SKM-1 treated with dmso at 0.1 percent for 144 hours (cell line): Measurements from ENCODE around the gene LMOD1.
"Not testable (repeated sequence)": the region's sequence is repeated elsewhere in the genome, so short reads cannot be mapped to it uniquely, and the experiment has no call there.

Source experiments
- DNase-seq: peaks from one replicate; lab custom pipeline; 2025; ENCODE audit not compliant: unreplicated experiment; lab: John Stamatoyannopoulos, UW

The LMOD1 gene

GRCh38 chr1:201877877-201878401 is 68.4 kb downstream of the LMOD1 start:
- DNase-seq, result peak; percentile 55

- no peak for DNase-seq
Observed at GRCh38 chr1:201876148-201876818, 70.1 kb downstream of the LMOD1 start.

- DNase-seq, result no peak
Observed at GRCh38 chr1:201874672-201875071, 71.7 kb downstream of the LMOD1 start.

GRCh38 chr1:201870397-201870796 is 76.0 kb downstream of the LMOD1 start:
- no peak for DNase-seq

GRCh38 chr1:201861448-201861847 is 84.9 kb downstream of the LMOD1 start:
- DNase-seq, result no peak

GRCh38 chr1:201859424-201859823 is 86.9 kb downstream of the LMOD1 start:
- DNase-seq, result no peak

GRCh38 chr1:201856722-201857121 is 89.6 kb downstream of the LMOD1 start:
- DNase-seq, result not testable (repeated sequence)

GRCh38 chr1:201851949-201852348 is 94.4 kb downstream of the LMOD1 start:
- no peak for DNase-seq

- DNase-seq, result no peak
Observed at GRCh38 chr1:201850053-201850397, 96.3 kb downstream of the LMOD1 start.

- no peak for DNase-seq
Observed at GRCh38 chr1:201849372-201850052, 96.8 kb downstream of the LMOD1 start.

- DNase-seq, result no peak
Observed at GRCh38 chr1:201848230-201848629, 98.1 kb downstream of the LMOD1 start.

GRCh38 chr1:201847150-201847549 is 99.2 kb downstream of the LMOD1 start:
- no peak for DNase-seq
